Mesendoderm (in vitro differentiated cells): ENCODE results near the gene DNAJC9.

Experiments used
- DNase-seq: peaks from one replicate; pipeline ENCODE4 v3.0.0; 2013
- H2AK5ac ChIP-seq: 2 replicates; pipeline ENCODE4 v1.6.1; 2013; ENCODE audit warnings: low read length, inconsistent platforms
- H2BK120ac ChIP-seq: 2 replicates; pipeline ENCODE4 v1.6.1; 2013; ENCODE audit warnings: low read depth, mild to moderate bottlenecking, low read length, moderate library complexity, mixed read lengths
- H2BK15ac ChIP-seq: replicated peaks from 2 replicates; pipeline ENCODE4 v1.6.1; 2013; ENCODE audit warnings: low read depth, mild to moderate bottlenecking, moderate library complexity
- H2BK5ac ChIP-seq: 2 replicates; pipeline ENCODE4 v1.6.1; 2013; ENCODE audit warnings: low read length, inconsistent platforms
- H3K18ac ChIP-seq: 2 replicates; pipeline ENCODE4 v1.6.1; 2013; ENCODE audit warnings: mild to moderate bottlenecking, low read length, mixed read lengths
- H3K23ac ChIP-seq: one replicate; pipeline ENCODE4 v1.6.1; 2013; ENCODE audit warnings: low read length
- H3K27ac ChIP-seq: 2 replicates; pipeline ENCODE4 v1.5.1; 2013; ENCODE audit warnings: low read depth, mild to moderate bottlenecking, inconsistent platforms, low read length, moderate library complexity
- H3K27me3 ChIP-seq: 2 replicates; pipeline ENCODE4 v1.6.1; 2013; ENCODE audit warnings: low read length, control low read depth, mild to moderate bottlenecking, inconsistent platforms; ENCODE audit not compliant: insufficient read depth, poor library complexity
- H3K36me3 ChIP-seq: 2 replicates; pipeline ENCODE4 v1.6.1; 2013; ENCODE audit warnings: low read length, inconsistent platforms; ENCODE audit not compliant: control insufficient read depth, insufficient read depth
- H3K4ac ChIP-seq: one replicate; pipeline ENCODE4 v1.6.1; 2013; ENCODE audit warnings: low read depth, mild to moderate bottlenecking, low read length, moderate library complexity
- H3K4me1 ChIP-seq: 2 replicates; pipeline ENCODE4 v1.6.1; 2013; ENCODE audit warnings: low read depth, low read length, inconsistent platforms; ENCODE audit not compliant: control insufficient read depth
- H3K4me2 ChIP-seq: 2 replicates; pipeline ENCODE4 v1.6.1; 2013; ENCODE audit warnings: low read length
- H3K4me3 ChIP-seq: 2 replicates; pipeline ENCODE4 v1.5.1; 2013; ENCODE audit warnings: mild to moderate bottlenecking, low read length
- H3K56ac ChIP-seq: one replicate; pipeline ENCODE4 v1.6.1; 2013; ENCODE audit warnings: low read length
- H3K79me1 ChIP-seq: 2 replicates; pipeline ENCODE4 v1.6.1; 2013; ENCODE audit warnings: low read length, inconsistent platforms
- H3K79me2 ChIP-seq: 2 replicates; pipeline ENCODE4 v1.6.1; 2013; ENCODE audit warnings: mild to moderate bottlenecking, low read length; ENCODE audit not compliant: control insufficient read depth, insufficient read depth
- H3K9ac ChIP-seq: 2 replicates; pipeline ENCODE4 v1.6.1; 2013; ENCODE audit warnings: low read length, inconsistent platforms
- H4K5ac ChIP-seq: one replicate; pipeline ENCODE4 v1.6.1; 2013; ENCODE audit warnings: low read length
- H4K8ac ChIP-seq: one replicate; pipeline ENCODE4 v1.6.1; 2013; ENCODE audit warnings: low read depth, mild to moderate bottlenecking, control low read depth, low read length, moderate library complexity
- WGBS: extraction: QIAGEN DNeasy Blood & Tissue Kit; methylation state at CpG from one replicate; pipeline ENCODE4 v1.1.7; 2013; ENCODE audit warnings: low lambda C conversion rate, missing lambda C conversion rate; ENCODE audit not compliant: insufficient coverage; ENCODE audit errors: extremely low coverage; 5-methylcytosine and 5-hydroxymethylcytosine counted together

The DNAJC9 gene

DNA sequence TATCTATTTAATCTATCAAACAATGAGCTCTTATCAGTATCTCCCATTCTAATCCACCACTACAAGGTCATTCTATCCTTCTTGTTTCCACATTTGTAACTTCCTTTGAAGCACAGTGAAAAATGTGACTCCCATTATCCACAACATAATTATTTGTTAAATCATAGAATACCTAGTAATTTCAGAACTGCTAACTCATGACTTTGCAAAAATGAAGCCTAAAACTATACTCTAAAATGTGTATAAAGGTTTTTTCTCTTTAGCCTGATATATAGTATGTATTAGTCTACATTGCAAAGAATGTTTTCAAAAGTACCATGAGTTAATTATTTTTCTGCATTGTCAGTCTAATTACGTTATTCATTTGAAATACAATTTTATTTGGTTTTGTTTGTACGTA lies 17.4 kb upstream of the DNAJC9 start:
- H4K8ac ChIP-seq, result no peak overlapping the region
- H3K4me3 ChIP-seq, result no peak overlapping the region
- H3K4me2 ChIP-seq, result no peak overlapping the region
- H3K4me1 ChIP-seq, result no peaks in the 10 kb centered on the region
- DNase-seq, result no peak
- H2BK5ac ChIP-seq, result no peak overlapping the region
- H3K23ac ChIP-seq, result no peak overlapping the region
- H3K79me2 ChIP-seq, result no peaks in the 10 kb centered on the region
- H3K79me1 ChIP-seq, result no peaks in the 10 kb centered on the region
- H3K56ac ChIP-seq, result no peak overlapping the region
- no peak overlapping the region for H2AK5ac ChIP-seq
- H3K27ac ChIP-seq, result no peak overlapping the region
- no peak overlapping the region for H3K4ac ChIP-seq
- H2BK15ac ChIP-seq, result no peak overlapping the region
- no CpG with 5 or more reads among the region's 2 CpGs for WGBS
- H2BK120ac ChIP-seq, result no peak overlapping the region
- no peaks in the 10 kb centered on the region for H3K27me3 ChIP-seq
- no peaks in the 10 kb centered on the region for H3K36me3 ChIP-seq
- no peak overlapping the region for H4K5ac ChIP-seq
- no peak overlapping the region for H3K9ac ChIP-seq
- no peak overlapping the region for H3K18ac ChIP-seq

DNA sequence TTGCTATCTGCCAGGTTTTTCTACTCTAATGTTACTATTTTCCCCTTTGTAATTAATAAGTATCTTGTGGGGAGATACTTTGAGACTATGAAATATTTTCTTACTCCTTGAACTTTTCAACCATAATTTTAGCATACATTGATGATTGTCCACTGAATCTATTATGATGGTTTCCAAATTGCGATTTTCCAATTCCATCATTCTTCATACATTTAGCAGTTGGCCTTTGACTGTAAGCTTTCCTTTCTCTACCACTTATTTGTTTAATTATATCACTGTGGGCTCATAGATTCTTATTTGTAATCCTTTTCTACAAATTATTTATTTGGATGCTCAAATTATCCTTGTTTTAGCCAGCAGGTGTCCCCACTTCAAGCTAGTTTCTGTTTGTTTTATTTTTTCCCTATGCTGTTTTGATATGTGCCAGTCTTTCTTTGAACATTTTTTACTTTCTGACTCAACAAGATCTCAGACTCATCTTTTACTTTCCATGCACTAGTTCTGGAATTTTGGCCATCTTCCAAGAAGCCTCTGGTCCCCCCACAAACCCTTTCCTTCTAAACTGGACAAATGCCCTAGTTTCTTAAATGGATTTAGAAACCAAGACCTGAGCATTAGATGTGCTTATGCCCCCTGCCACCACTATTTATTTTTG lies 16.8 kb upstream of the DNAJC9 start:
- Histone ChIP-seq H3K79me1 (no peaks in the 10 kb centered on the region), H3K23ac (no peak overlapping the region), H3K27ac (no peak overlapping the region), H3K56ac (no peak overlapping the region), H2AK5ac (no peak overlapping the region), H3K9ac (no peak overlapping the region), H3K4me1 (no peaks in the 10 kb centered on the region), H3K4ac (no peak overlapping the region), H2BK5ac (no peak overlapping the region), H4K5ac (no peak overlapping the region), H3K79me2 (no peaks in the 10 kb centered on the region), H3K4me3 (no peak overlapping the region), H3K27me3 (no peaks in the 10 kb centered on the region), H3K18ac (no peak overlapping the region), H3K36me3 (no peaks in the 10 kb centered on the region), H2BK120ac (no peak overlapping the region), H4K8ac (no peak overlapping the region), H3K4me2 (no peak overlapping the region), H2BK15ac (no peak overlapping the region)
- WGBS, result no CpG with 5 or more reads among the region's 1 CpG
- DNase-seq, result no peak

DNA sequence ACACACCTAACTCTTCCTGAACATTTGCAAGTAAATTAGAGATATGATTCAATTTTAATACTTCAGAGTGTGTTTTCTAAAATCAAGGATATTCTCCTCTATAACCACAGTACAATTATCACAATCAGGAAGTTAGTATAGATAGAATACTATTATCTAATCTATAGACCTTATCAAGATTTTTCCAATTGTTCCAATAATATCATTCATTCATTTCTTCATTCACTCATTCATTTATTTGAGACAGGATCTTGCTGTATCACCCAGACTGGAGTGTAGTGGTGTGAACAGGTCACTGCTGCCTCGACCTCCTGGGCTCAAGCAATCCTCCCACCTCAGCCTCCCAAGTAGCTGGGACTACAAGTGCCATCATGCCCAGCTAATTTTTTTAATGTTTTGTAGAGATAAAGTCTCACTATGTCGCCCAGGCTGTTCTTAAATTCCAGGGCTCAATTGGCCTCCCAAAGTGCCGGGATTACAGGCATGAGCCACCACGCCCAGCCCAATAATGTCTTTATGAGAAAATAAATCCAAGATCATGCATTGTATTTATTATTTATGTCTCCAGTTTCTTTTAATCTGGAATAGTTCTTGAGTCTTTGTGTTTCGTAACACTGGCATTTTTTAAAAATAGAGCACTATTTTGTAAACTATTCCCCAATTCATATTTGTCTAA lies 16.0 kb upstream of the DNAJC9 start:
- H2AK5ac ChIP-seq, result no peak overlapping the region
- no peaks in the 10 kb centered on the region for H3K79me1 ChIP-seq
- no peak overlapping the region for H3K23ac ChIP-seq
- no peak for DNase-seq
- H3K4me3 ChIP-seq, result no peak overlapping the region
- no peaks in the 10 kb centered on the region for H3K4me1 ChIP-seq
- H3K36me3 ChIP-seq, result no peaks in the 10 kb centered on the region
- H3K4ac ChIP-seq, result no peak overlapping the region
- no peak overlapping the region for H2BK5ac ChIP-seq
- H3K27me3 ChIP-seq, result no peaks in the 10 kb centered on the region
- no peak overlapping the region for H3K27ac ChIP-seq
- H2BK120ac ChIP-seq, result no peak overlapping the region
- H3K4me2 ChIP-seq, result no peak overlapping the region
- H3K79me2 ChIP-seq, result no peaks in the 10 kb centered on the region
- H4K8ac ChIP-seq, result no peak overlapping the region
- H3K18ac ChIP-seq, result no peak overlapping the region
- H2BK15ac ChIP-seq, result no peak overlapping the region
- no peak overlapping the region for H3K56ac ChIP-seq
- WGBS, result no CpG with 5 or more reads among the region's 5 CpGs
- no peak overlapping the region for H4K5ac ChIP-seq
- no peak overlapping the region for H3K9ac ChIP-seq

DNA sequence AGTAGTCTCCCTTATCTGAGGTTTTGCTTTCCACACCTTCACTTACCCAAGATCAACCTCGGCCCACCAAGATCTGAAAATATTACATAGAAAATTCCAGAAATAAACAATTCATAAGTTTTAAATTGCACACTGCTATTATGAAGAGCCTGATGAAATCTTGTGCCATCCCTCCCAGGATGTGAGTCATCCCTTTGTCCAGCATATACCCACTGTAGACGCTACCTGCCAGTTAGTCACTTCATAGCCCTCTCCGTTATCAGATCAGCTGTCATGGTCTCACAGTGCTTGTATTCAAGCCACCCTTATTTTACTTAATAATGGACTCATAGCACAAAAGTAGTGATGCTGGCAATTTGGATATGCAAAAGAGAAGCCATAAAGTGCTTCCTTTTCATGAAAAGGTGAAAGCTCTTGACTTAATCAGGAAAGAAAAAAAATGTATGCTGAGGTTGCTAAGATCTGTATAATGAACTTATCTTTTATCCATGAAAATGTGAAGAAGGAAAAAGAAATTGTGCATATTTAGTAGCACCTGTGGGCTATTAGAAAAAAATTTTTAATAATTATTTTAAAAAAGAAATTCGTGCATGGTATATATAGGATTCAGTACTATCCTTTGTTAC lies 15.2 kb upstream of the DNAJC9 start:
- Histone ChIP-seq H2BK15ac (no peak overlapping the region), H2AK5ac (no peak overlapping the region), H3K4ac (no peak overlapping the region), H2BK120ac (no peak overlapping the region), H4K8ac (no peak overlapping the region), H2BK5ac (no peak overlapping the region), H3K79me2 (no peaks in the 10 kb centered on the region), H3K4me1 (no peaks in the 10 kb centered on the region), H3K23ac (no peak overlapping the region), H3K4me3 (no peak overlapping the region), H3K79me1 (no peaks in the 10 kb centered on the region), H3K18ac (no peak overlapping the region), H3K27me3 (no peaks in the 10 kb centered on the region), H3K36me3 (no peaks in the 10 kb centered on the region), H3K56ac (no peak overlapping the region), H3K4me2 (no peak overlapping the region), H3K27ac (no peak overlapping the region), H3K9ac (no peak overlapping the region), H4K5ac (no peak overlapping the region)
- 100% methylated on average over 1 of the region's 4 CpGs for WGBS
- peak; percentile 13 for DNase-seq

DNA sequence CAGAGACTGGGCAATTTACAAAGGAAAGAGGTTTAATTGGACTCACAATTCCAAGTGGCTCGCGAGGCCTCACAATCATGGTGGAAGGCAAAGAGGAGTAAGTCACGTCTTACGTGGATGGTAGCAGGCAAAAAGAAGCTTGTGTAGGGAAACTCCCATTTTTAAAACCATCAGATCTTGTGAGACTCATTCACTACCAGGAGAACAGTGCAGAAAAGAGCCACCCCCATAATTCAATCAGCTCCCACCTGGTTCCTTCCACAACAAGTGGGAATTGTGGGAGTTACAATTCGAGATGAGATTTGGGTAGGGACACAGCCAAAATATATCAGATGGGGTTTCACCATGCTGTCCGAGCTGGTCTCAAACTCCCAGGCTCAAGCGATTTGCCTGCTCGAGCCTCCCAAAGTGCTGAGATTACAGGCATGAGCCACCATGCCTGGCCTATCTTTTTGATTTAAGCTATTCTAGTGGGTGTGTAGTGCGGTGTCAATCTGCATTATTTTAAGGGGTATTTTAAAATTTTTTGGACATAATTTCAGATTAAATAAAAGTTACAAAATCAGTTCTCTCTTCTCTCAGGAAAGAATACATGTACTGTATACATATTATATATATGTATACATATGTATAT lies 14.4 kb upstream of the DNAJC9 start:
- no peak overlapping the region for H3K4me2 ChIP-seq
- H3K23ac ChIP-seq, result no peak overlapping the region
- no peaks in the 10 kb centered on the region for H3K27me3 ChIP-seq
- no peak overlapping the region for H3K18ac ChIP-seq
- H3K27ac ChIP-seq, result no peak overlapping the region
- H2BK15ac ChIP-seq, result no peak overlapping the region
- no peak overlapping the region for H4K8ac ChIP-seq
- H3K79me2 ChIP-seq, result no peaks in the 10 kb centered on the region
- no peak overlapping the region for H2BK5ac ChIP-seq
- H4K5ac ChIP-seq, result no peak overlapping the region
- H3K9ac ChIP-seq, result no peak overlapping the region
- H3K36me3 ChIP-seq, result no peaks in the 10 kb centered on the region
- no peaks in the 10 kb centered on the region for H3K4me1 ChIP-seq
- DNase-seq, result no peak
- H3K79me1 ChIP-seq, result no peaks in the 10 kb centered on the region
- H3K4ac ChIP-seq, result no peak overlapping the region
- no CpG with 5 or more reads among the region's 9 CpGs for WGBS
- no peak overlapping the region for H2BK120ac ChIP-seq
- H2AK5ac ChIP-seq, result no peak overlapping the region
- no peak overlapping the region for H3K56ac ChIP-seq
- H3K4me3 ChIP-seq, result no peak overlapping the region
